Measurements from ENCODE around the gene CAPG.
A peak's percentile ranks its signal among the peaks of the same experiment; 100 is the strongest.

Gene CAPG

GRCh38 chr2:85438201-85439024 lies 28.2 kb upstream of the CAPG start:
- no peak for DNase-seq

- peak; percentile 22 for DNase-seq
These were observed 27.5 kb upstream of the CAPG start for GRCh38 chr2:85437488-85438200.

DNA sequence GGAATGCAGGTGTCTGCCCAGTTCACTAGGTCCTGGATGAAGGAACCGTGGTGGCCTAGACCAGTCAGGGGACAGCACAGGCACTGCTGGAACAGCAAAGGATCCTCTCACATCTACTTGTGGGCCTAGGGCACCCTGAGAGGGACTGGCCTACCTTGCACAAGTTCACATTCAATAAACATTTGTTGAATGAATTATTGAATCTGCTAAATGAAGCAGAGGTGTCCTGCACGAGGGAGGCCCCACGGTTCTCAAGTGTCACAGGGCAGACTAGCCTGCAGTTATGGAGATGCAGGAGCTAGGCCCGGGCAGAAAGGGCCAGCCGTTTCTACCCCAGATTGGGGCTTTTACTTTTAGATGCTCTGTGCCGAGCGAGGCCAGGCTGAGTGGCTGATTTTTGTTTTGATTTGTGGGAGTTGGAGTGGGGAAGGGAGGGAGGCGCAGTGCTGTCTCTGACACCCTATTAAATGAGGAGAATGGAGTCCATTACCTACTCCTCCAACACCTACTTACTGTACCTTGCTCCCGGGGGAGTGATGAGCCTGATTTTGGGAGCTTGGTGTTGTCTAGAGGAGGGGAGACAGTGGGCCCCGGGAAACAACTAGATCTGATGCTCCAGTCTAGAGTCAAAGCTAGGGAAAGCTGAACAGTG lies 26.8 kb upstream of the CAPG start:
- no peak for DNase-seq

DNA sequence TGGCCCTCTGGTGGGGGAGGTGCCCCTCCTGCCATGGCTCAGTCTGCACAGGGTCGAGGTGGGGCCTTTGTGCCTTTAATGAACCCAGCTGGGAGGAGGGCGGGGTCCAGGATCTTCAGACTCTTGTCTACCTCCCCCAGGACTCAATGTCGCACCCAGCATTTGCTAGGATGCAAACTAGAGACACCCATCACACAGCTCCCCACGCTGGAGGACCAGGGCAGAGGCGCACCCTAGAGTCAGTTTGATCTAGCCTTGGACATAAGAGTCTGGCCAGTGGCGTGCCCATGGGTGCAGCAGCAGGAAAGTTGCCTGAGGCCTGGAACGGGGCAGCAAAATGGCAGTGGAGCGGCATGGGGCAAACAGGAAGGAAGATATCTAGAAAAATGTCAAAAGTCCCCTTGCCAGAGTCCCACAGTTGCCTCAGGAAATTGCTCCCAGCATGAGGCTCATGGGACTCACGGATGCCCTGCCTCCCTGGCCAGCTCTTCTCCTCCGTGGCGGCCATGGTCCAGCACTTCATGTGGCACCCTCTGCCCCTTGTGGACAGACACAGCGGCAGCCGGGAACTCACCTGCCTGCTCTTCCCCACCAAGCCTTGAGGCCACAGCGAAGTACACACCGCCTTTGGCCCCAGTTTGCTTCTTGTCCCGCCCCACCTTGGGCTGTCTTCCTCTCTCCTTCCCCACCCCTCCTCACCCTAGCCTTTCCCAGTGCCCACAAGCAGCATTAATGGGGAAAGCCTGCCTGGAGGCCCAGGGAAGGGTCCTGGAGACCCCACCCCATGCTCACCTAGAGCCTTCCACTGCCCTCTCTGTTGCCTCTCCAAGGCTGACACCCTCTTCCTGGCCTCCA lies 26.0 kb upstream of the CAPG start:
- no peak for DNase-seq

GRCh38 chr2:85435220-85435958 lies 25.2 kb upstream of the CAPG start:
- DNase-seq = no peak

GRCh38 chr2:85434696-85435095 lies 24.5 kb upstream of the CAPG start:
- no peak for DNase-seq

DNA sequence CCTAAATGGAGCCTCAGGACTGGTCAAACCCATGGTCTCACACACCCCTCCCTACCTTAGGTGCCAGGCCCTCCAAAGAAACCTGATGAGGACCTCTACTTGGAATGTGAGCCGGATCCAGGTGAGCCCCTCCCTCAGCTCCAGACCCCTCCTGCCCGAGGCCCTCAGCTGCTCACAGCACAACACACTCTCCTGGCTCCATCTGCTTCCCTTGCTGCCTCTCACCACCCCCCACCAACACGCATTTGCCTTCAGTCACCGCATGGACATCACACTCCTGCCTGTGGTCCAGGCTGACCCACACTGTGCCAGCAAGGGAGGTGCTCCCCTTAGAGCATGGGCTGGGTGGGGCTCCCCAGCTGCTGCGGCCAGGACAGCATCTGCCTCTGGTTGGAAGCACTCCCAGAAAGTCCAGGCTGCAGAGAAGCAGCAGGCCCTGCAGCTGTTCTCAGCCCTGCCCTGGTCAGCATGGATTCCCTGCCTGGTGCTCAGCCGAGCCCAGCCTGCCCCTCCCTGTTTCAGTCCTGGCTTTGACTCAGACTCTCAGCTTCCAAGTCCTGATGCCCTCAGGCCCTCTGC lies 23.4 kb upstream of the CAPG start:
- DNase-seq = no peak

DNA sequence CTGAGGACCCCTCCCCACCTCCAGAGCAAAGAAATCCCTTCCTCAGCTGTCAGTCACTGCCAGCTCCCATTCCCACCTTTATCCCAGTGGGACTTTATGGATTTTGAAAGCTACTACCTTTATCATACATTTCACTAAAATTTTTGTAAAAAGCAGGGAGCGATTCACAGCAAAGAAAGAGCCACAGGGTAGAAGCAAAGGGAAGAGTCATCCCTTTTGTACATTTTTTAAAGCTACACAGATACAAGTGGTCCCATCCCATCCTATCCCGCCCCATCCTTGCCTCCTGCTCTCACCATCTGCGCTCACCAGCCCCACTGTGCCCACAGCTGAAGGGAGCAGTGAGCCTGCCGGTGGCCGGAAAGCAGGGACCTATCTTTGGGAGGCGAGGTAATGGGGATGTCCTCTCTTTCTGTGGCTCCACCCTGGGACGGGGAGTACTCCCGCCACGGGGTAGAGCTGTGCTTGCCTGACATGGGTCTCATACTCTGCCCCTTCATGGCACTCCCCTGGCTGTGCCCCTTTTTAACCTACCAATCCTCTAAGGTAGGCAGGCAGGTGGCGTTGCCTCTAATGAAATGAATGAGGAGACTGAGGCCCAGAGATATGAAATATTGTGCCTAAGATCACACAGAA lies 21.5 kb upstream of the CAPG start:
- DNase-seq = no peak

GRCh38 chr2:85430752-85431569 lies 20.8 kb upstream of the CAPG start:
- DNase-seq = no peak

- no peak for DNase-seq
These were observed 19.7 kb upstream of the CAPG start for GRCh38 chr2:85429924-85430289.

- no peak for DNase-seq
These were observed 19.2 kb upstream of the CAPG start for GRCh38 chr2:85429213-85429923.

DNA sequence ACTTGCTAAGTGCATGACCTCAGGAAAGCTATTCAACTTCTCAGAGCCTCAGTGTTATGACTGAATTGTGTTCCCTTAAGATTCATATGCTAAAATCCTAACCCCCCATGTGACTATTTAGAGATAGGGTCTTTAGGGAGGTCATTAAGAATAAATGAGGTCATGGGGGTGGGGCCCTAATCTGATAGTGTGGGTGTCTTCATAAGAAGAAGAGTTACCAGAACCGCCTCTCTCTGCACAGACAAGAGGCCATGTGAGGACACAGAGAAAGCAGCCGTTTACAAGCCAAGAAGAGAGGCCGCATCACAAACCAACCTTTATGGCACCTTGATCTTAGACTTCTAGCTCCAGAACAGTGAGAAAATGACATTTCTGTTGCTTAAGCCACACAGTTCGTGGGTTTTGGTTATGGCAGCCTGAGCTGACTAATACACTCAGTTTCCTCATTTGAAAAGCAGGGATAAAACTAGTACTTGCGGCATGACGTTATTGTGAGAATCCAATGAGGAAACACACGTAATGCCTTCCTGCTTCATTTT lies 18.2 kb upstream of the CAPG start:
- DNase-seq = no peak

GRCh38 chr2:85427300-85427835 lies 17.2 kb upstream of the CAPG start:
- DNase-seq = no peak

DNA sequence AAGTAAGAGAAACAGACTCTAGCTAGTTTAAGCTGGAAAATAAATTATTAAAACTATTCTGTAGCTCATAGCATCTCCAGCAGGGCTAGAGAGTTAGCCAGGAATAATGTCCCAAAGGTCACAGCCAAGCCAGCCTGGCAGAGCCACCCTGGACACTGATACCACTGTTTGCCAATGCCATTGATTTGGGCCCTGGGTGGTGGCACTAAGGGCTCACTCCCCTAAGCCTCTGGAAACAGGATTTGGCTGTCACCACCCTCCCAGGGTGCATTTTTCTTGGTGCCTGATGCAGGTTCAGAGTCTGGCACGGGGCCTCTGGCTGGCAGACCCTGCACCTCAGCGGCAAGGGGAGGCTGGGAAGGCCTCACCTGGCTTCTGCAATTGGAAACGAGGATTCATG lies 15.4 kb upstream of the CAPG start:
- no peak for DNase-seq

DNA sequence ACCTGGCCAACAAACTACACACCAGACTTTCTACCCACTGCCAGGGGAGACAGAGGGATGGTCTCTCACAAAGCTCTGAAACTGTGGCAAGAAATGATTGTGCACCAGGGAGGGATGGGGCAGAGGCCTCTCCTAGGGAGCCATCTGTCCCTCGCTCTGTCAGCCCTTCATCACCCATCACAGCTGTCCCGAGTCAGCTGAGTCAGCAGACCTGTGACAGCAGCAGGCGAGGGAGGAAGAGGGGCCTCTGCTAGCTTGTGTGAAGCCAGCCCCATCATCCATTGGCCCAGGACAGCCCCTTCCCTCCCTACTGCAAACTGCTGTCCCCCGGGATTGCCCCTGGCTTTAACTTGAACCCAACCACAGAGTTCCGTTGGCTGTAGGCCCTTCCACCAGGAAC lies 13.4 kb upstream of the CAPG start:
- no peak for DNase-seq

DNA sequence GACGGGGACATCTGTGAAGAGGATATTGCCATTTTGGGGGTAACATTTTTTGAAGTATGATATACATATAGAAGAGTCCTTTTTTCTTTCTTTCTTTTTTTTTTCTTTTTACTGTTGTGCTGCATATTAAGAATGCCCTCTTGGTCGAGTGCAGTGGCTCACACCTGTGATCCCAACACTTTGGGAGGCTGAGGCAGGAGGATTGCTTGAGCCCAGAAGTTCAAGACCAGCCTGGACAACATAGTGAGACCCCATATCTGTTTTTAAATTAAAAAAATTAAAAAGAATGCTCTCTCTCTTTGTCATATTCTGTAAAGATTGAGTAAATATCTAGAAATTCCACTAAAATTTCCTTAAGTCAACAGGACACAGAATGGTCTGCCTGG lies 11.9 kb upstream of the CAPG start:
- DNase-seq = no peak

- DNase-seq = no peak
These were observed 11.3 kb upstream of the CAPG start for GRCh38 chr2:85421260-85422071.

GRCh38 chr2:85420536-85421259 lies 10.5 kb upstream of the CAPG start:
- DNase-seq = no peak
